ENCODE data around the gene ACOT13. TPM values are rescaled to one million over a fixed set of nuclear protein-coding genes. Genes with fewer than 3 reads are reported as not detected.

The ACOT13 gene
- polyA plus RNA-seq, 2 of the 4 experiments (the other 2 are of a cell fraction) = 22.9 to 87.7 TPM

DNA sequence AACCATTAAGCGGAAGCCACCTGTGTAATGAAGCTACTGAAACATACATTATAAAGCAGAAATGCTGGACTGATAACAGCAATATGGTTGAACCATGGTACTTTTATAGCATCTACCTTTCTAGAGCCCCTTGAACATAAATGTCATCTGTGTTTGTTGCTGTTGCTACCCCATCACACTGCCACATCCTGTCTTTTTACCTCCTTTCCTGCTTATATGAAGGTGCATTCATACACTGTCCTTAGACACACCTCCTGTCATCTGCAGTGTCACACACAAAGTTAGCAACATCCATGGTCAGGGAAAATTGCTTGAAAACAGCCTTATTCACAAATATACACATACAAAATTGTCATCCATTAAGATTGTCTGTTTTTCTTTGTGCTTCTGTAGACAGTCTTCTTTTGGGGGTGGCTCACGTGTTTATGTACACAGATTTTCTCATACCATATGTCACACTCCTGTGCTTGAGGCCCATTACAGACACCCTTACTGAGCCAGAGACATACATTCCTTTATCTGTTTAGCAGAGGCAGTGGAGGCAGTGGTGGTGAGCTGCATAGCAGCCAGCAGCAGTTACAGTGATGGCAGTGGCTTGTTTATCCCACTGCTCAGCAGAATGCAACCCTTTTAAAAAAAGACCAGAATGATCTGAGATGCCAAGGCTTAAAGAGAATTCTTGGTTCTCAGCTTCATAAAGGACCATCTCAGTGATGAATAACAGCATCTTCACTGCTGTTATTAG is 26.1 kb downstream of the ACOT13 start:
- ChIA-PET CTCF (interaction anchor here (2.0 to 6.0 kb wide), 2 partner anchors 109 to 112 kb away, joined by 10 to 32 read pairs; no protein-coding TSS in a partner anchor), POLR2A (no interaction called here)
- no peak overlapping the region for H3K4me2 ChIP-seq
- peaks cover 4% of the 10 kb centered on the region; the same call in 1 of the 3 replicates for H3K4me1 ChIP-seq
- TF ChIP-seq HOXB5 (CRISPR knock-in tag; IDR thresholded peaks at IDR 0.05) (no peak), KDM5A (IDR thresholded peaks at IDR 0.05) (no peak), ZSCAN20 (CRISPR knock-in tag; IDR thresholded peaks at IDR 0.05) (no peak), ZFP36 (IDR thresholded peaks at IDR 0.05; ENCODE audit: borderline replicate concordance, partially characterized antibody) (no peak), FOSL2 (IDR thresholded peaks at IDR 0.05) (no peak), FOSL2 (CRISPR knock-in tag; IDR thresholded peaks at IDR 0.05) (no peak), EP300 (IDR thresholded peaks at IDR 0.05) (no peak), MAZ (IDR thresholded peaks at IDR 0.05; ENCODE audit: borderline replicate concordance, low read depth, low read length) (no peak), MYC (IDR thresholded peaks at IDR 0.05; ENCODE audit: borderline replicate concordance, low read length) (no peak), FOXS1 (CRISPR knock-in tag; IDR thresholded peaks at IDR 0.05) (no peak), CHD4 (IDR thresholded peaks at IDR 0.05; ENCODE audit: borderline replicate concordance) (no peak), KDM1A (IDR thresholded peaks at IDR 0.05; ENCODE audit: low read depth) (no peak), FOSB (CRISPR knock-in tag; IDR thresholded peaks at IDR 0.05) (no peak), CBX8 (IDR thresholded peaks at IDR 0.05) (no peak), RNF2 (IDR thresholded peaks at IDR 0.05; ENCODE audit: borderline replicate concordance, low read depth) (no peak), TP53 (CRISPR knock-in tag; IDR thresholded peaks at IDR 0.05) (no peak), JUN (IDR thresholded peaks at IDR 0.05) (no peak), BHLHE40 (IDR thresholded peaks at IDR 0.05; ENCODE audit: low read depth, low read length) (no peak), GATA3 (IDR thresholded peaks at IDR 0.05; ENCODE audit: borderline replicate concordance) (no peak)
- TF ChIP-seq, protein P1, sequence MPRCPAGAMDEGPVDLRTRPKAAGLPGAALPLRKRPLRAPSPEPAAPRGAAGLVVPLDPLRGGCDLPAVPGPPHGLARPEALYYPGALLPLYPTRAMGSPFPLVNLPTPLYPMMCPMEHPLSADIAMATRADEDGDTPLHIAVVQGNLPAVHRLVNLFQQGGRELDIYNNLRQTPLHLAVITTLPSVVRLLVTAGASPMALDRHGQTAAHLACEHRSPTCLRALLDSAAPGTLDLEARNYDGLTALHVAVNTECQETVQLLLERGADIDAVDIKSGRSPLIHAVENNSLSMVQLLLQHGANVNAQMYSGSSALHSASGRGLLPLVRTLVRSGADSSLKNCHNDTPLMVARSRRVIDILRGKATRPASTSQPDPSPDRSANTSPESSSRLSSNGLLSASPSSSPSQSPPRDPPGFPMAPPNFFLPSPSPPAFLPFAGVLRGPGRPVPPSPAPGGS (IDR thresholded peaks at IDR 0.05) = no peak
- no peak overlapping the region for H3K27ac ChIP-seq
- ATAC-seq (no peak), DNase-seq (ENCODE audit: low read depth in 1 of 2, low spot score in 1 of 2) (no peak), FAIRE-seq (no peak)
- WGBS (ENCODE audit: missing lambda C conversion rate) = 95% methylated on average over 2 of the region's 2 CpGs
- no peaks in the 10 kb centered on the region for H3K9me3 ChIP-seq
- no peak overlapping the region for H3K4me3 ChIP-seq

DNA sequence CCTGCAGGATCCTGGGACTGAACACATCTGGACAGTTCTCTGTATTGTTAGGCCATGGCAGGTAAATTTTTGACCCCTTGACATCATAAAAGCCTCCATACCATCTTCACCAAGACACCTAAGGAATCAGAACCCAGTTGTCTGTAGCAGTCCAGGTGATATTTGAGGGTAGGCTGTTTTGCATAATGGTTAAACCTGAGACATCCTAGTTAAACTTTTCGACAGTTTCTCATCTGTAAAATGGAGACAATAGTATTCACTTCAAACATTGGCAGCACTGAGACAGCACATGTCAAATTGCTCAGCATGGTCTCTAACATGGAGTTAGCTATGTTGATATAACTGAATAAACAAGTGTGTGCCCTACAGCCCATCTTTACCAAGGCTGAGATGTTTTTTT is 27.3 kb downstream of the ACOT13 start:
- Histone ChIP-seq H3K27ac (no peak overlapping the region), H3K4me3 (no peak overlapping the region), H3K4me2 (no peak overlapping the region), H3K9me3 (no peaks in the 10 kb centered on the region), H3K4me1 (peaks cover 4% of the 10 kb centered on the region; the same call in 1 of the 3 replicates)
- POLR2A ChIA-PET = no interaction called here
- FAIRE-seq (no peak), ATAC-seq (no peak), DNase-seq (ENCODE audit: low read depth in 1 of 2, low spot score in 1 of 2) (no peak)
- CTCF ChIA-PET = interaction anchor here (0.7 to 6.0 kb wide), 6 partner anchors 19 to 121 kb away, joined by 3 to 32 read pairs (median 4); no protein-coding TSS in a partner anchor
- TF ChIP-seq CHD4 (IDR thresholded peaks at IDR 0.05; ENCODE audit: borderline replicate concordance) (no peak), TFCP2L1 (CRISPR knock-in tag; IDR thresholded peaks at IDR 0.05) (no peak), CTCF (IDR thresholded peaks at IDR 0.05) (no peak), JUN (IDR thresholded peaks at IDR 0.05) (no peak), NFE2L2 (conservative IDR thresholded peaks at IDR 0.05; ENCODE audit: low read length) (no peak), HDAC2 (IDR thresholded peaks at IDR 0.05) (no peak), E2F6 (IDR thresholded peaks at IDR 0.05; ENCODE audit: borderline replicate concordance, low read depth) (no peak), FOXS1 (CRISPR knock-in tag; IDR thresholded peaks at IDR 0.05) (no peak), BHLHE40 (IDR thresholded peaks at IDR 0.05; ENCODE audit: low read depth, low read length) (no peak), CEBPB (IDR thresholded peaks at IDR 0.05) (no peak), FOSB (CRISPR knock-in tag; IDR thresholded peaks at IDR 0.05) (no peak), RCOR1 (IDR thresholded peaks at IDR 0.05; ENCODE audit: low read depth, low read length) (no peak), RFX5 (IDR thresholded peaks at IDR 0.05) (no peak), ZNF302 (CRISPR knock-in tag; IDR thresholded peaks at IDR 0.05) (no peak), KDM5A (IDR thresholded peaks at IDR 0.05) (no peak)
- TF ChIP-seq, protein P2, sequence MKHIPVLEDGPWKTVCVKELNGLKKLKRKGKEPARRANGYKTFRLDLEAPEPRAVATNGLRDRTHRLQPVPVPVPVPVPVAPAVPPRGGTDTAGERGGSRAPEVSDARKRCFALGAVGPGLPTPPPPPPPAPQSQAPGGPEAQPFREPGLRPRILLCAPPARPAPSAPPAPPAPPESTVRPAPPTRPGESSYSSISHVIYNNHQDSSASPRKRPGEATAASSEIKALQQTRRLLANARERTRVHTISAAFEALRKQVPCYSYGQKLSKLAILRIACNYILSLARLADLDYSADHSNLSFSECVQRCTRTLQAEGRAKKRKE (CRISPR knock-in tag; IDR thresholded peaks at IDR 0.05; ENCODE audit: low read depth) = no peak
- TF ChIP-seq, protein P3, sequence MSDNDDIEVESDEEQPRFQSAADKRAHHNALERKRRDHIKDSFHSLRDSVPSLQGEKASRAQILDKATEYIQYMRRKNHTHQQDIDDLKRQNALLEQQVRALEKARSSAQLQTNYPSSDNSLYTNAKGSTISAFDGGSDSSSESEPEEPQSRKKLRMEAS (IDR thresholded peaks at IDR 0.05) = no peak
- TF ChIP-seq, protein P4, sequence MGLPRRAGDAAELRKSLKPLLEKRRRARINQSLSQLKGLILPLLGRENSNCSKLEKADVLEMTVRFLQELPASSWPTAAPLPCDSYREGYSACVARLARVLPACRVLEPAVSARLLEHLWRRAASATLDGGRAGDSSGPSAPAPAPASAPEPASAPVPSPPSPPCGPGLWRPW (IDR thresholded peaks at IDR 0.05) = no peak
- 80% methylated on average over 1 of the region's 1 CpG for WGBS (ENCODE audit: missing lambda C conversion rate)

Data from A549 (cell line).